ENCODE results near the gene USP32.

DNA sequence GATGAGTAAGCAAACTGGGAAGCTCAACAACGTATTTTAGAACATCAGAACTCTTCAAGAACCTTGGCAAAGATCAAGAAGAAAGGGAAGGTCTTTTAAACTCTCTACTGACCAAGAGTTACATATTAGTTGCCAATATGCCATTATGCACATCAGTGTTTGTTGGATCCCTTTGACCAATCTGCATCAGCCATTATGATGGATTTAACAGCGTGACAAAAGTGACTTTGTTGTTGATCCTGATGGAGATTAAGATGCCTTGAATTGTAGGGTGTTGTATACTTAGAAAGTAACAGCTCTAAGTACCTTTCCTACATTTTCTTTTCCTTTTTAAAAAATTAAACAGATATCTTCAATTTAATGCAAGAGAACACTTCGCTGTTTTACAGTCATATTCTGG lies 133.6 kb downstream of the USP32 start:
- TF ChIP-seq YY1 (IDR thresholded peaks at IDR 0.05; ENCODE audit: insufficient read depth, insufficient read length) (no peak), SUZ12 (IDR thresholded peaks at IDR 0.05; ENCODE audit: extremely low read depth, insufficient read depth, insufficient read length) (no peak), ZNF274 (IDR thresholded peaks at IDR 0.05; ENCODE audit: low read depth, low read length) (no peak)
